G401 (cell line): ENCODE data around the gene NCAM1. TPM values are rescaled to one million over a fixed set of nuclear protein-coding genes. Genes with fewer than 3 reads are reported as not detected.

Experiments used
- DNase-seq: peaks from one replicate; pipeline ENCODE4 v3.0.0-alpha.2; 2015; ENCODE audit warnings: low spot score
- in situ Hi-C: cut with HindIII; loops from 2 replicates; pipeline ENCODE4 v1.10.0; 2016; ENCODE audit warnings: low sequenced_read_pairs, mixed read lengths
- total RNA-seq: library from RNA; depleted of rRNA; stranded (reverse); fragments of >200 nt; shearing (Covaris generic); gene quantifications from 2 replicates; pipeline ENCODE4 v1.2.3, GENCODE V29; 2014

NCAM1 gene
- total RNA-seq, 1 experiment from 2014 or later: not detected

GRCh38 chr11:113148652-113149051 lies 187.4 kb downstream of the NCAM1 start:
- no peak for DNase-seq

GRCh38 chr11:113151521-113151920 lies 190.3 kb downstream of the NCAM1 start:
- no peak for DNase-seq
- in situ Hi-C loops: no loop called here

More at GRCh38 chr11:113148652-113149051, 187.4 kb downstream of the NCAM1 start:
- in situ Hi-C loops: no loop called here

GRCh38 chr11:113152500-113152899 lies 191.3 kb downstream of the NCAM1 start:
- DNase-seq: no peak
- in situ Hi-C loops: no loop called here

GRCh38 chr11:113153847-113154246 lies 192.6 kb downstream of the NCAM1 start:
- no peak for DNase-seq
- in situ Hi-C loops: no loop called here

GRCh38 chr11:113159988-113160807 lies 199.0 kb downstream of the NCAM1 start:
- peak; percentile 31 for DNase-seq
- in situ Hi-C loops: no loop called here

- in situ Hi-C loops: no loop called here
- DNase-seq: no peak
Measured at GRCh38 chr11:113160808-113161124, 199.5 kb downstream of the NCAM1 start.

GRCh38 chr11:113161711-113162591 lies 200.7 kb downstream of the NCAM1 start:
- in situ Hi-C loops: no loop called here
- DNase-seq: peak; percentile 95

- DNase-seq: peak; percentile 68
- in situ Hi-C loops: no loop called here
Measured at GRCh38 chr11:113162592-113162962, 201.4 kb downstream of the NCAM1 start.

GRCh38 chr11:113163291-113164030 lies 202.2 kb downstream of the NCAM1 start:
- in situ Hi-C loops: no loop called here
- DNase-seq: no peak

- no peak for DNase-seq
- in situ Hi-C loops: no loop called here
Measured at GRCh38 chr11:113166280-113166679, 205.1 kb downstream of the NCAM1 start.

GRCh38 chr11:113167599-113167998 lies 206.4 kb downstream of the NCAM1 start:
- in situ Hi-C loops: no loop called here
- no peak for DNase-seq

- in situ Hi-C loops: no loop called here
- DNase-seq: no peak
Measured at GRCh38 chr11:113168354-113169342, 207.4 kb downstream of the NCAM1 start.

GRCh38 chr11:113172382-113172951 lies 211.2 kb downstream of the NCAM1 start:
- in situ Hi-C loops: no loop called here
- no peak for DNase-seq

- in situ Hi-C loops: no loop called here
- DNase-seq: no peak
Measured at GRCh38 chr11:113173126-113173525, 211.9 kb downstream of the NCAM1 start.

- in situ Hi-C loops: no loop called here
- DNase-seq: no peak
Measured at GRCh38 chr11:113174882-113175281, 213.7 kb downstream of the NCAM1 start.

- in situ Hi-C loops: no loop called here
- DNase-seq: no peak
Measured at GRCh38 chr11:113176599-113177360, 215.6 kb downstream of the NCAM1 start.

- DNase-seq: no peak
- in situ Hi-C loops: no loop called here
Measured at GRCh38 chr11:113177671-113178070, 216.5 kb downstream of the NCAM1 start.
